Fibroblast of mammary gland (primary cell): Measurements from ENCODE around the gene TLK2.
"Not testable (repeated sequence)": the region's sequence is repeated elsewhere in the genome, so short reads cannot be mapped to it uniquely, and the experiment has no call there.

Source experiments
- DNase-seq: peaks from one replicate; pipeline ENCODE4 v3.0.0-alpha.2; 2010; ENCODE audit warnings: low read depth
- H3K4me3 ChIP-seq: 2 replicates; pipeline ENCODE4 v1.5.1; 2011; ENCODE audit warnings: low read depth, mild to moderate bottlenecking, low read length, moderate library complexity; ENCODE audit not compliant: control insufficient read depth
- TF ChIP-seq, protein P1 (sequence below): conservative IDR thresholded peaks from 2 replicates; pipeline ENCODE4 v1.5.1; 2011; ENCODE audit warnings: low read depth, low read length, inconsistent platforms; ENCODE audit not compliant: control insufficient read depth, insufficient read depth

Gene TLK2

GRCh38 chr17:62478424-62478879 is at the start of gene TLK2:
TLK2 (plus strand) TSS chr17:62478825; CDS start chr17:62481126, 2,301 bp downstream.
- peak; percentile 66 for DNase-seq
- H3K4me3 ChIP-seq, result peak within 1 kb of the TSS; percentile 64
- TF ChIP-seq, protein P1, sequence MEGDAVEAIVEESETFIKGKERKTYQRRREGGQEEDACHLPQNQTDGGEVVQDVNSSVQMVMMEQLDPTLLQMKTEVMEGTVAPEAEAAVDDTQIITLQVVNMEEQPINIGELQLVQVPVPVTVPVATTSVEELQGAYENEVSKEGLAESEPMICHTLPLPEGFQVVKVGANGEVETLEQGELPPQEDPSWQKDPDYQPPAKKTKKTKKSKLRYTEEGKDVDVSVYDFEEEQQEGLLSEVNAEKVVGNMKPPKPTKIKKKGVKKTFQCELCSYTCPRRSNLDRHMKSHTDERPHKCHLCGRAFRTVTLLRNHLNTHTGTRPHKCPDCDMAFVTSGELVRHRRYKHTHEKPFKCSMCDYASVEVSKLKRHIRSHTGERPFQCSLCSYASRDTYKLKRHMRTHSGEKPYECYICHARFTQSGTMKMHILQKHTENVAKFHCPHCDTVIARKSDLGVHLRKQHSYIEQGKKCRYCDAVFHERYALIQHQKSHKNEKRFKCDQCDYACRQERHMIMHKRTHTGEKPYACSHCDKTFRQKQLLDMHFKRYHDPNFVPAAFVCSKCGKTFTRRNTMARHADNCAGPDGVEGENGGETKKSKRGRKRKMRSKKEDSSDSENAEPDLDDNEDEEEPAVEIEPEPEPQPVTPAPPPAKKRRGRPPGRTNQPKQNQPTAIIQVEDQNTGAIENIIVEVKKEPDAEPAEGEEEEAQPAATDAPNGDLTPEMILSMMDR, result no peak

GRCh38 chr17:62435251-62435650 is 43.4 kb upstream of the TLK2 start:
- H3K4me3 ChIP-seq, DNase-seq: not testable (repeated sequence)

GRCh38 chr17:62441181-62441580 is 37.4 kb upstream of the TLK2 start:
- DNase-seq, H3K4me3 ChIP-seq: not testable (repeated sequence)

- DNase-seq, result no peak
- TF ChIP-seq, protein P1, result no peak
- H3K4me3 ChIP-seq, result no peak overlapping the region
Measured at GRCh38 chr17:62444063-62444462, 34.6 kb upstream of the TLK2 start.

DNA sequence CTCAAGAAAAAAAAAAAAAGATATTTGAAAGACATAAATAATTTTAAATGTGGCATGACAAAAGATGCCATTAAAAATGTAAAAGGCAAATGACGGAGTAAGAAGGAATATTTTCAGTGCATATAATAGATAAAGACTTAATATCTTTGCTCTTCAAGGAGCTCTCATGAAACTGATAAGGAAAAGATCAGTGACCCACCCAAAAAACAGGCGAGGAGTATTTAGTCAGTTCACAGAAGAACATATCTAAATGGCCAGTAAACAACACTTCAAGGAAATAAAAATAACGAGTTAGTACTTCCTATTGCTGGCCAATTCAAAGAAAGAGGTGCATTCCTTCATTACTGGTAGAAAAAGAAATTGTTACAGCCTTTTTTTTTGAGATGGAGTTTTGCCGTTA is 32.8 kb upstream of the TLK2 start:
- not testable (repeated sequence) for DNase-seq, H3K4me3 ChIP-seq

DNA sequence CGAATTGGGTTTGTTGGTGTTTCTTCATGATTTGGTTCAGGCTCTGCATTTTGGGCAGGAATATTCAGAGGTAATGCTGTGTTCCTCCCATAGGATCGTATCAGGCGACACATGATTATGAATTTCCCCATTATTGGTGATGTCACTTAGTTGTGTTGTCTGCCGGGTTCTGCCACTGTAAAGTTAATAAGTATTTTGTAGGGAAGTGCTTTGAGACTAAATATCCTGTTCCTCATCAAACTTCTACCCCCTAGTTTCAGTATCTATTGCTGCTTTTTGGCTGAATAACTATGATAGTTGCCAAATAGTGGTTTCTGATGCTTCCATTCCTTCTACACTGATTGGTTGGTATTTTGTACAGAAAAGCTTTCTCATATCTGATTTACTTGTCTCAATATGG is 26.4 kb upstream of the TLK2 start:
- DNase-seq, result not testable (repeated sequence)

DNA sequence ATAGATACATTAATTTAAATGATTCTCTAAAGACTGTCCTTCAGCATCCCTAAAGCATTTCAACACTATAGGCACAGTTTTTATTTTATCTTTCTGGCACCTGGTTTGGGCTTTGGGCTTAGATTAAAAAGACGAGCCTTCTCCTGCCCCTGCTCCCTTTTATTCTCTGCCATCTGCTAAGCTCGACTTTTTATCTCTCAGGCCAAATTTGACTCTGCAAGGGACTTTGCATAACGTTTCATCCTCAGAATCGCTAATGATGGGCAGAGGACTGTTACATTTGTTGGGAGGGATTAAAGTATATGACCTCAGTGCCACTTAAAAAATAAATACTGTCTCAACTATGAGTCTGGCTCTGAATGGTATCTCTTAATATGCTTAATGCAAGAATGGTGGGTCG is 25.6 kb upstream of the TLK2 start:
- not testable (repeated sequence) for DNase-seq, H3K4me3 ChIP-seq

More for the DNA sequence above, 26.4 kb upstream of the TLK2 start:
- H3K4me3 ChIP-seq, result not testable (repeated sequence)

- not testable (repeated sequence) for DNase-seq, H3K4me3 ChIP-seq
Measured at GRCh38 chr17:62453656-62454055, 25.0 kb upstream of the TLK2 start.

- not testable (repeated sequence) for H3K4me3 ChIP-seq, DNase-seq
Measured at GRCh38 chr17:62454111-62454510, 24.5 kb upstream of the TLK2 start.

- H3K4me3 ChIP-seq, result no peak overlapping the region
- TF ChIP-seq, protein P1, result no peak
- no peak for DNase-seq
Measured at GRCh38 chr17:62456016-62456415, 22.6 kb upstream of the TLK2 start.

GRCh38 chr17:62458483-62458882 is 20.1 kb upstream of the TLK2 start:
- H3K4me3 ChIP-seq, DNase-seq: not testable (repeated sequence)

DNA sequence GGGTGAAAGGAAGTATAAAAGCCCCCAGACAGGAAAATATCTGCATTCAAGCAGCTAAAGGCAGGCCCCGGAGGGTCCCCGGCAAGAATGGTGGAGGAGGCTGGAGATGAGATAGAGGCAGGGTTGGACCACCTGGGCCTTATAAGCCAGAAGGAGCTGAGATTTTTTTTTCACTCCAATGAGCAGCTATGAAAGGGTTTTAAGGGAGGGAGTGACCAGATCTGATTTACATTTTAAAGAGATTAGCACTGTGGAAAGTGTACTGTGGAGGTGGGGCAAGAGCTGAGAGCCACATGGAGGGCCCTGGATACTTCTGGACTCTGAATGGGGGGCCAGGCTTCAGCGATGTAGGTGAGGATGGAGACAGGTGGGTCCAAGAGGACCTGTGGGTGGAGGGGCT is 14.2 kb upstream of the TLK2 start:
- not testable (repeated sequence) for DNase-seq, H3K4me3 ChIP-seq

GRCh38 chr17:62465271-62465670 is 13.4 kb upstream of the TLK2 start:
- H3K4me3 ChIP-seq, result not testable (repeated sequence)

DNA sequence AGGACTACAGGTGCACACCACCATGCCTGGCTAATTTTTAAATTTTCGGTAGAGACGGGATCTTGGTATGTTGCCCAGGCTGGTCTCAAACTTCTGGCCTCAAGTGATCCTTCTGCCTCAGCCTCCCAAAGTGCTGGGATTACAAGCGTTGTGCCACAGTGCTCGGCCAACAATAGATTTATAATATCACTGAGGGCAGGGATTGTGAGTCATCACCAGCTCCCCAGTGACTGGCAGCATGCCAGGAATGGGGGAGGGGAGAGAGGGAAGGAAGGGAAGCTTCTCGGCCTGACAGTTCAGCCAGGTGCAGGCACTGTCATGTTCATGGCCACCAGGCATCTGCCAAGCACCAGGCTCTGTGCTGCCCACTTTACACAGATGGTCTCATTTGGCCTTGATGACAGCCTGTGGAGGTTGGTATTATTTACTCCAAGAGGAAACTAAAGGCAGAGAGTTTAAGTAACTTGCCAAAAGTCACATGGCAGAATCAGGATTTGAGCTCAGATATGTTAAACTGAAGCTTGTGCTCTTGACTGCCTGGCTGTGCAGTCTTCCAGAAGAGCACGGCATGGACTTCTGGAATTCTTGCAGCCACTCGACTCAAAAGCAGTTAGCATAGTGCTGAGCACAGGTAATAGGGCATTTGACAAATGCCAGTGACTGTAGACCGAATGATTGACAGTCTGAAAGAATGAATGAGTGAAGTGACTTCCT is 7.8 kb upstream of the TLK2 start:
- H3K4me3 ChIP-seq, result not testable (repeated sequence)
- DNase-seq, result peak; percentile 71

More at GRCh38 chr17:62465271-62465670, 13.4 kb upstream of the TLK2 start:
- not testable (repeated sequence) for DNase-seq

- DNase-seq, H3K4me3 ChIP-seq: not testable (repeated sequence)
Measured at GRCh38 chr17:62471380-62471880, 7.2 kb upstream of the TLK2 start.
